ENCODE results near the gene ENTPD8.

GRCh38 chr9:137408651-137409405 is 32.3 kb downstream of the ENTPD8 start:
- TF ChIP-seq CTCF (IDR thresholded peaks at IDR 0.05), result no peak
- TF ChIP-seq EZH2phosphoT487 (IDR thresholded peaks at IDR 0.05), result no peak

All from neural progenitor cell (in vitro differentiated cells).